DOHH2 (cell line): ENCODE data around the gene ETF1.

Source experiments
- H3F3A ChIP-seq: fragments of 200-600 bp; sonication (generic), shearing (Covaris generic); 2 replicates; pipeline ENCODE4 v1.6.0; 2016; ENCODE audit warnings: antibody characterized with exemption, mild to moderate bottlenecking; ENCODE audit not compliant: control insufficient read depth, insufficient read depth
- H3K27ac ChIP-seq: fragments of 200-600 bp; sonication (generic); 2 replicates; pipeline ENCODE4 v1.5.1; 2014; ENCODE audit warnings: low read depth, mild to moderate bottlenecking, low read length, moderate library complexity
- H3K27me3 ChIP-seq: fragments of 200-600 bp; sonication (generic); 2 replicates; pipeline ENCODE4 v1.6.1; 2014; ENCODE audit warnings: mild to moderate bottlenecking, low read length, mixed read lengths; ENCODE audit not compliant: control insufficient read depth
- H3K36me3 ChIP-seq: fragments of 200-600 bp; sonication (generic); 2 replicates; pipeline ENCODE4 v1.6.1; 2014; ENCODE audit warnings: mild to moderate bottlenecking, low read length, moderate library complexity, mixed read lengths; ENCODE audit not compliant: control insufficient read depth
- H3K4me1 ChIP-seq: fragments of 200-600 bp; sonication (generic); 2 replicates; pipeline ENCODE4 v1.6.1; 2014; ENCODE audit warnings: mild to moderate bottlenecking, low read length, mixed read lengths; ENCODE audit not compliant: control insufficient read depth
- H3K4me2 ChIP-seq: fragments of 200-600 bp; sonication (generic); 2 replicates; pipeline ENCODE4 v1.6.0; 2014; ENCODE audit warnings: mild to moderate bottlenecking, low read length, moderate library complexity
- H3K4me3 ChIP-seq: fragments of 200-600 bp; sonication (generic); 2 replicates; pipeline ENCODE4 v1.5.1; 2014; ENCODE audit warnings: mild to moderate bottlenecking, low read length, mixed read lengths
- H3K79me2 ChIP-seq: fragments of 200-600 bp; sonication (generic); 2 replicates; pipeline ENCODE4 v1.6.1; 2014; ENCODE audit warnings: mild to moderate bottlenecking, low read length, mixed read lengths; ENCODE audit not compliant: control insufficient read depth
- H3K9me2 ChIP-seq: fragments of 200-600 bp; sonication (generic); replicated peaks from 2 replicates; pipeline ENCODE4 v1.6.1; 2014; ENCODE audit warnings: mild to moderate bottlenecking, low read length, mixed read lengths; ENCODE audit not compliant: control insufficient read depth
- H3K9me3 ChIP-seq: fragments of 200-600 bp; sonication (generic); 2 replicates; pipeline ENCODE4 v1.6.1; 2014; ENCODE audit warnings: antibody characterized with exemption, low read length, mixed read lengths; ENCODE audit not compliant: control insufficient read depth, insufficient read depth
- H4K20me1 ChIP-seq: fragments of 200-600 bp; sonication (generic); 2 replicates; pipeline ENCODE4 v1.6.0; 2014; ENCODE audit warnings: low read depth, mild to moderate bottlenecking, antibody characterized with exemption, low read length, moderate library complexity; ENCODE audit not compliant: control insufficient read depth, insufficient read depth
- CTCF ChIP-seq: fragments of 200-600 bp; sonication (generic); IDR thresholded peaks from one replicate; pipeline ENCODE4 v1.5.1; 2014; ENCODE audit warnings: antibody characterized with exemption, mild to moderate bottlenecking, low read depth, low read length; ENCODE audit not compliant: poor library complexity, severe bottlenecking
- EZH2phosphoT487 ChIP-seq: fragments of 200-600 bp; sonication (generic); IDR thresholded peaks from 2 replicates; pipeline ENCODE4 v1.6.1; 2017; ENCODE audit warnings: borderline replicate concordance, mild to moderate bottlenecking, antibody characterized with exemption, low read length, moderate library complexity, mixed read lengths

The ETF1 gene

GRCh38 chr5:138472353-138472752, 70.7 kb downstream of the ETF1 start:
- no peaks in the 10 kb centered on the region for H3F3A ChIP-seq
- no peak overlapping the region for H3K27ac ChIP-seq

GRCh38 chr5:138471052-138471361, 72.0 kb downstream of the ETF1 start:
- Histone ChIP-seq H4K20me1 (no peaks in the 10 kb centered on the region), H3K79me2 (no peaks in the 10 kb centered on the region), H3K9me3 (no peaks in the 10 kb centered on the region), H3K27ac (no peak overlapping the region), H3F3A (no peaks in the 10 kb centered on the region), H3K4me1 (peaks cover 1% of the 10 kb centered on the region), H3K9me2 (no peaks in the 10 kb centered on the region), H3K4me3 (no peak overlapping the region), H3K36me3 (no peaks in the 10 kb centered on the region), H3K4me2 (no peak overlapping the region), H3K27me3 (peaks cover 23% of the 10 kb centered on the region)
- TF ChIP-seq EZH2phosphoT487 (no peak), CTCF (no peak)

More at GRCh38 chr5:138472353-138472752, 70.7 kb downstream of the ETF1 start:
- no peaks in the 10 kb centered on the region for H3K4me1 ChIP-seq
- H3K36me3 ChIP-seq, result no peaks in the 10 kb centered on the region
- no peak overlapping the region for H3K4me2 ChIP-seq
- H3K9me3 ChIP-seq, result no peaks in the 10 kb centered on the region
- TF ChIP-seq CTCF (no peak), EZH2phosphoT487 (no peak)
- H3K9me2 ChIP-seq, result no peaks in the 10 kb centered on the region
- H3K27me3 ChIP-seq, result peaks cover 17% of the 10 kb centered on the region
- no peaks in the 10 kb centered on the region for H3K79me2 ChIP-seq
- H3K4me3 ChIP-seq, result no peak overlapping the region
- no peaks in the 10 kb centered on the region for H4K20me1 ChIP-seq

GRCh38 chr5:138470322-138471051, 72.5 kb downstream of the ETF1 start:
- Histone ChIP-seq H3K9me2 (no peaks in the 10 kb centered on the region), H3F3A (no peaks in the 10 kb centered on the region), H3K27ac (no peak overlapping the region), H3K79me2 (no peaks in the 10 kb centered on the region), H3K27me3 (peaks cover 28% of the 10 kb centered on the region), H3K36me3 (no peaks in the 10 kb centered on the region), H3K9me3 (no peaks in the 10 kb centered on the region), H3K4me3 (no peak overlapping the region), H3K4me1 (peaks cover 6% of the 10 kb centered on the region), H3K4me2 (no peak overlapping the region), H4K20me1 (no peaks in the 10 kb centered on the region)
- TF ChIP-seq EZH2phosphoT487, result no peak
- no peak for TF ChIP-seq CTCF
